Hepatocyte (in vitro differentiated cells): ENCODE results near the gene CCR2. TPM values are rescaled to one million over a fixed set of nuclear protein-coding genes. Genes with fewer than 3 reads are reported as not detected.

Experiments
- DNase-seq: peaks from one replicate; pipeline ENCODE4 v3.0.0-alpha.2; 2016; ENCODE audit warnings: low spot score
- H2AFZ ChIP-seq: fragments of 200-600 bp; sonication (generic); 2 replicates; pipeline ENCODE4 v1.6.0; 2016; ENCODE audit warnings: antibody characterized with exemption, mild to moderate bottlenecking
- H3K27ac ChIP-seq: fragments of 200-600 bp; sonication (generic); 2 replicates; pipeline ENCODE4 v1.5.1; 2016; ENCODE audit warnings: mild to moderate bottlenecking
- H3K27me3 ChIP-seq: fragments of 200-600 bp; sonication (generic); 2 replicates; pipeline ENCODE4 v1.6.1; 2016
- H3K36me3 ChIP-seq: fragments of 200-600 bp; sonication (generic); replicated peaks from 2 replicates; pipeline ENCODE4 v1.5.1; 2016; ENCODE audit warnings: low read depth; ENCODE audit not compliant: insufficient read depth
- H3K4me1 ChIP-seq: fragments of 200-600 bp; sonication (generic); 2 replicates; pipeline ENCODE4 v1.5.1; 2016; ENCODE audit warnings: mild to moderate bottlenecking, moderate library complexity; ENCODE audit not compliant: insufficient read depth
- H3K4me2 ChIP-seq: fragments of 200-600 bp; sonication (generic); 2 replicates; pipeline ENCODE4 v1.6.0; 2016
- H3K4me3 ChIP-seq: fragments of 200-600 bp; sonication (generic); 2 replicates; pipeline ENCODE4 v1.5.1; 2016; ENCODE audit warnings: mild to moderate bottlenecking
- H3K79me2 ChIP-seq: fragments of 200-600 bp; sonication (generic); 2 replicates; pipeline ENCODE4 v1.6.0; 2017; ENCODE audit warnings: mild to moderate bottlenecking
- H3K9me2 ChIP-seq: fragments of 200-600 bp; sonication (generic); replicated peaks from 2 replicates; pipeline ENCODE4 v1.6.0; 2017; ENCODE audit warnings: mild to moderate bottlenecking; ENCODE audit not compliant: insufficient read depth
- H3K9me3 ChIP-seq: fragments of 200-600 bp; sonication (generic); 2 replicates; pipeline ENCODE4 v1.5.1; 2016; ENCODE audit warnings: low read depth, mild to moderate bottlenecking
- H4K20me1 ChIP-seq: fragments of 200-600 bp; sonication (generic); 2 replicates; pipeline ENCODE4 v1.6.0; 2016; ENCODE audit warnings: mild to moderate bottlenecking; ENCODE audit not compliant: insufficient read depth, poor library complexity, severe bottlenecking
- EZH2 ChIP-seq: fragments of 200-600 bp; sonication (generic); IDR thresholded peaks from 2 replicates; pipeline ENCODE4 v1.6.1; 2016; ENCODE audit warnings: antibody characterized with exemption, mild to moderate bottlenecking, borderline replicate concordance
- EZH2phosphoT487 ChIP-seq: fragments of 200-600 bp; sonication (generic); IDR thresholded peaks from one replicate; pipeline ENCODE4 v1.6.1; 2018; ENCODE audit warnings: antibody characterized with exemption, mild to moderate bottlenecking, low read depth, moderate library complexity; ENCODE audit not compliant: unreplicated experiment, severe bottlenecking
- WGBS: methylation state at CpG from one replicate; pipeline ENCODE4 v1.1.6; 2016; ENCODE audit warnings: low lambda C conversion rate; ENCODE audit errors: missing lambda C conversion rate; 5-methylcytosine and 5-hydroxymethylcytosine counted together
- polyA plus RNA-seq: library from polyadenylated mRNA; unstranded; fragments of >200 nt; fragmentation: Nextera tagmentation; extraction: Ambion mirVana; gene quantifications from 2 replicates; pipeline ENCODE4 v1.2.1, GENCODE V29; 2016
- total RNA-seq: library from RNA; depleted of rRNA; stranded (reverse); fragments of >200 nt; gene quantifications from 2 replicates; pipeline ENCODE4 v1.2.3, GENCODE V29; 2014
- TF ChIP-seq, protein P1 (sequence below): fragments of 200-600 bp; sonication (generic); IDR thresholded peaks from 2 replicates; pipeline ENCODE4 v1.5.1; 2016; ENCODE audit warnings: antibody characterized with exemption, mild to moderate bottlenecking; ENCODE audit not compliant: poor library complexity

Gene CCR2
- total and polyA plus RNA-seq, 2 experiments from 2014 or later, result 0.23 TPM; not detected in 1

DNA sequence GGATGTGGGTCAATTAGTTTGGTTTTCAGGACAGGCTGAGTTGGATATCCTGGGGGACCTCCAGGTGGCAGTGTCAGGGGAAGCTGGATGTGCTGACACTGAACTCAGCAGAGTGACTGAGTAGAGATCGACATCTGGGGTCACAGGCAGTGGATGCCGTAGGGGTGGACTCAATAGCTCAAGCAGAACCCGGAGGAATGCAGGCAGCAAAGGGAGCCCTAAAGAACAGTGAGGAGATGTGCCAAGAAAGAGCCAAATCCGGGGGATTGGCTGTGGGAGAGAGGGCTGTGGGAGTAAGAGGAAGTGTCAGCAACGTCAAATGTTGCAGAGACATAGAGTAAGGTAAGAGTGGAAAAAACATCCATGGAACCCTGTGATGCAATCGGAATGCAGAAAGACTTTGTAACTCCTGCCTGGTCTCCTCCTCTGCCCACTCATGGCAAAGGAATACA, 41.3 kb downstream of the CCR2 start:
- no peaks in the 10 kb centered on the region for H3K9me2 ChIP-seq
- H3K27ac ChIP-seq, result no peak overlapping the region
- H3K4me3 ChIP-seq, result no peak overlapping the region
- no peaks in the 10 kb centered on the region for H3K79me2 ChIP-seq
- H3K4me1 ChIP-seq, result no peaks in the 10 kb centered on the region
- no peaks in the 10 kb centered on the region for H4K20me1 ChIP-seq
- H3K27me3 ChIP-seq, result peaks cover 16% of the 10 kb centered on the region
- no peaks in the 10 kb centered on the region for H3K36me3 ChIP-seq
- 82% methylated on average over 6 of the region's 6 CpGs for WGBS
- no peak overlapping the region for H3K4me2 ChIP-seq
- TF ChIP-seq, protein P1, sequence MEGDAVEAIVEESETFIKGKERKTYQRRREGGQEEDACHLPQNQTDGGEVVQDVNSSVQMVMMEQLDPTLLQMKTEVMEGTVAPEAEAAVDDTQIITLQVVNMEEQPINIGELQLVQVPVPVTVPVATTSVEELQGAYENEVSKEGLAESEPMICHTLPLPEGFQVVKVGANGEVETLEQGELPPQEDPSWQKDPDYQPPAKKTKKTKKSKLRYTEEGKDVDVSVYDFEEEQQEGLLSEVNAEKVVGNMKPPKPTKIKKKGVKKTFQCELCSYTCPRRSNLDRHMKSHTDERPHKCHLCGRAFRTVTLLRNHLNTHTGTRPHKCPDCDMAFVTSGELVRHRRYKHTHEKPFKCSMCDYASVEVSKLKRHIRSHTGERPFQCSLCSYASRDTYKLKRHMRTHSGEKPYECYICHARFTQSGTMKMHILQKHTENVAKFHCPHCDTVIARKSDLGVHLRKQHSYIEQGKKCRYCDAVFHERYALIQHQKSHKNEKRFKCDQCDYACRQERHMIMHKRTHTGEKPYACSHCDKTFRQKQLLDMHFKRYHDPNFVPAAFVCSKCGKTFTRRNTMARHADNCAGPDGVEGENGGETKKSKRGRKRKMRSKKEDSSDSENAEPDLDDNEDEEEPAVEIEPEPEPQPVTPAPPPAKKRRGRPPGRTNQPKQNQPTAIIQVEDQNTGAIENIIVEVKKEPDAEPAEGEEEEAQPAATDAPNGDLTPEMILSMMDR, result no peak
- no peak for TF ChIP-seq EZH2phosphoT487
- DNase-seq, result peak; percentile 27
- no peaks in the 10 kb centered on the region for H3K9me3 ChIP-seq
- no peak overlapping the region for H2AFZ ChIP-seq

GRCh38 chr3:46395766-46396530, 42.0 kb downstream of the CCR2 start:
- TF ChIP-seq EZH2phosphoT487, result no peak
- TF ChIP-seq EZH2, result no peak
- TF ChIP-seq, protein P1, result no peak
- peaks cover 16% of the 10 kb centered on the region for H3K27me3 ChIP-seq
- 82% methylated on average over 6 of the region's 6 CpGs for WGBS
- no peaks in the 10 kb centered on the region for H3K9me2 ChIP-seq
- H2AFZ ChIP-seq, result no peak overlapping the region
- H3K27ac ChIP-seq, result no peak overlapping the region
- no peaks in the 10 kb centered on the region for H3K9me3 ChIP-seq
- DNase-seq, result no peak
- H3K4me2 ChIP-seq, result no peak overlapping the region
- no peaks in the 10 kb centered on the region for H3K79me2 ChIP-seq
- H3K36me3 ChIP-seq, result no peaks in the 10 kb centered on the region
- no peaks in the 10 kb centered on the region for H3K4me1 ChIP-seq
- H4K20me1 ChIP-seq, result no peaks in the 10 kb centered on the region
- H3K4me3 ChIP-seq, result no peak overlapping the region

DNA sequence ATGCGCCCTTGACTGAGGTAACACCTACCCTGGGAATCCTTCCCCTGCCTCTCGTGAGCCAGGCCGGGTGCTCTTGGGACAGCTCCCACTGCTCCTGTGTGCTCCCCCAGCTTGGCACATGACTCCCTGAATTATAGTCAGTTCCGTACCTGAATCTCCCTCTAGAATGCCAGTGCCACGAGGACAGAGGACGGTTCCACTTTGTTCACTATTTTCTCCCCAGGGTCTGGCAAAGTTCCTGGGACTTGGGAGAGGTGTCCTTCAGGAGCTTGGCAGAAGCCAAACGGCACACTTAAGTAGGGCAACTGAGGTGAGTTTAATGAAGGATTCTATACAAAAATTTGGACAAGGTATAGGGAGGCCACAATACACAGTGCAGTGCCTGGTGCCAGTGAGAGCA, 43.2 kb downstream of the CCR2 start:
- no peaks in the 10 kb centered on the region for H3K36me3 ChIP-seq
- no peak overlapping the region for H3K27ac ChIP-seq
- DNase-seq, result no peak
- no peak overlapping the region for H2AFZ ChIP-seq
- H3K4me1 ChIP-seq, result no peaks in the 10 kb centered on the region
- 91% methylated on average over 7 of the region's 7 CpGs for WGBS
- H3K4me2 ChIP-seq, result no peak overlapping the region
- H3K9me2 ChIP-seq, result no peaks in the 10 kb centered on the region
- H3K4me3 ChIP-seq, result no peak overlapping the region
- TF ChIP-seq EZH2phosphoT487, result no peak
- TF ChIP-seq EZH2, result no peak
- TF ChIP-seq, protein P1, result no peak
- H4K20me1 ChIP-seq, result no peaks in the 10 kb centered on the region
- no peaks in the 10 kb centered on the region for H3K9me3 ChIP-seq
- H3K27me3 ChIP-seq, result peaks cover 16% of the 10 kb centered on the region
- H3K79me2 ChIP-seq, result no peaks in the 10 kb centered on the region
